B cell (primary cell): ENCODE measurements around the gene PARD3. TPM values are rescaled to one million over a fixed set of nuclear protein-coding genes. Genes with fewer than 3 reads are reported as not detected.

Source experiments
- ATAC-seq: fragments of 200-7000 bp; cut with Tn5 transposase; one replicate; pipeline ENCODE4 v1.10.0; 2021; ENCODE audit warnings: low read depth, mild to moderate bottlenecking, moderate number of reproducible peaks, moderate library complexity
- CTCF ChIA-PET: fragments of 350-600 bp; sonication (Branson Sonifier 250); formaldehyde crosslinking; loops from one replicate; lab custom pipeline; 2021; ENCODE audit warnings: antibody characterized with exemption, inconsistent platforms; lab: Charles Lee
- POLR2A ChIA-PET: fragments of 350-600 bp; sonication (Branson Sonifier 250); formaldehyde crosslinking; loops from one replicate; lab custom pipeline; 2021; ENCODE audit warnings: antibody characterized with exemption; lab: Charles Lee
- DNase-seq: peaks from one replicate; pipeline ENCODE4 v3.0.0; 2013
- H2AFZ ChIP-seq: 2 replicates; pipeline ENCODE4 v1.6.1; 2012; ENCODE audit warnings: mild to moderate bottlenecking, low read depth, low read length; ENCODE audit not compliant: insufficient read depth, poor library complexity, severe bottlenecking
- H3K27ac ChIP-seq, 2 donors: 1 replicate in 1 of 2; 2 replicates in 1 of 2; pipeline ENCODE4 v1.5.1; 2012 to 2013; ENCODE audit warnings: low read length in 2 of 2, mild to moderate bottlenecking in 2 of 2, moderate library complexity in 1 of 2
- H3K27me3 ChIP-seq, 4 experiments: fragments of 200-600 bp in 1 of 4; sonication (generic) in 1 of 4; replicated peaks in 1 of 4; 1 replicate in 2 of 4; 2 replicates in 2 of 4; pipeline versions ENCODE4 v1.6.1 to v1.7.0; 2013 to 2016; ENCODE audit warnings: low read length in 3 of 4, mild to moderate bottlenecking in 2 of 4, mixed read lengths in 1 of 4, moderate library complexity in 1 of 4; ENCODE audit not compliant: insufficient read depth in 4 of 4, control insufficient read depth in 3 of 4; ENCODE audit errors: control extremely low read depth in 1 of 4
- H3K36me3 ChIP-seq, 2 experiments: replicated peaks in 1 of 2; 1 replicate in 1 of 2; 2 replicates in 1 of 2; pipeline versions ENCODE4 v1.6.1 to v1.7.1; 2013; ENCODE audit warnings: low read length in 1 of 2; ENCODE audit not compliant: insufficient read depth in 2 of 2, control insufficient read depth in 1 of 2; ENCODE audit errors: control extremely low read depth in 1 of 2, extremely low read depth in 1 of 2
- H3K4me1 ChIP-seq, 2 donors: fragments of 200-600 bp in 1 of 2; sonication (generic) in 1 of 2; 1 replicate in 1 of 2; 2 replicates in 1 of 2; pipeline versions ENCODE4 v1.5.1 to v1.6.1; 2013 to 2017; ENCODE audit warnings: low read length in 2 of 2; ENCODE audit not compliant: control insufficient read depth in 2 of 2, insufficient read depth in 2 of 2
- H3K4me2 ChIP-seq: replicated peaks from 2 replicates; pipeline ENCODE3; 2012; ENCODE audit warnings: mild to moderate bottlenecking, low read depth, low read length; ENCODE audit not compliant: poor library complexity, severe bottlenecking
- H3K4me3 ChIP-seq, 5 experiments: fragments of 200-600 bp in 1 of 5; sonication (generic) in 1 of 5; 1 replicate in 3 of 5; 2 replicates in 2 of 5; pipeline versions ENCODE4 v1.5.1 to v1.7.0; 2011 to 2016; ENCODE audit warnings: low read length in 4 of 5, mild to moderate bottlenecking in 4 of 5, low read depth in 2 of 5, control low read depth in 1 of 5, moderate library complexity in 1 of 5; ENCODE audit not compliant: insufficient read depth in 1 of 5; ENCODE audit errors: control extremely low read depth in 1 of 5, extremely low read depth in 1 of 5
- H3K79me2 ChIP-seq: fragments of 200-600 bp; sonication (generic); one replicate; pipeline ENCODE4 v1.6.0; 2016; ENCODE audit warnings: low read length; ENCODE audit not compliant: control insufficient read depth, insufficient read depth
- H3K9ac ChIP-seq: fragments of 200-600 bp; sonication (generic); 2 replicates; pipeline ENCODE4 v1.6.1; 2017; ENCODE audit warnings: mild to moderate bottlenecking, low read length, moderate library complexity
- H3K9me3 ChIP-seq, 3 donors: one replicate each; pipeline versions ENCODE4 v1.6.1 to v1.7.1; 2013; ENCODE audit warnings: low read length in 2 of 3; ENCODE audit not compliant: control insufficient read depth in 2 of 3, insufficient read depth in 1 of 3; ENCODE audit errors: control extremely low read depth in 1 of 3
- H4K20me1 ChIP-seq: 2 replicates; pipeline ENCODE4 v1.6.0; 2012; ENCODE audit warnings: mild to moderate bottlenecking, low read length; ENCODE audit not compliant: insufficient read depth, control insufficient read depth, poor library complexity, severe bottlenecking
- H3K27ac Mint-ChIP-seq: one replicate; pipeline ENCODE4 v1.8.0; 2021; ENCODE audit warnings: mixed read lengths
- H3K27me3 Mint-ChIP-seq: one replicate; pipeline ENCODE4 v1.8.0; 2021; ENCODE audit warnings: mixed read lengths
- H3K4me1 Mint-ChIP-seq: one replicate; pipeline ENCODE4 v1.8.0; 2021; ENCODE audit warnings: mixed read lengths
- H3K4me3 Mint-ChIP-seq: one replicate; pipeline ENCODE4 v1.8.0; 2021; ENCODE audit warnings: mixed read lengths
- H3K9me3 Mint-ChIP-seq: one replicate; pipeline ENCODE4 v1.8.0; 2022; ENCODE audit warnings: mixed read lengths; ENCODE audit not compliant: insufficient read depth
- CTCF ChIP-seq: fragments of 200-600 bp; IDR thresholded peaks from one replicate; pipeline ENCODE4 v1.8.0; 2022; ENCODE audit warnings: antibody characterized with exemption, mild to moderate bottlenecking
- EZH2 ChIP-seq: IDR thresholded peaks from 2 replicates; pipeline ENCODE4 v1.6.1; 2012; ENCODE audit warnings: borderline replicate concordance, low read depth, mild to moderate bottlenecking, moderate library complexity, low read length; ENCODE audit not compliant: insufficient read depth, poor library complexity, severe bottlenecking
- WGBS: methylation state at CpG from one replicate; pipeline ENCODE4 v1.1.5; 2013; ENCODE audit warnings: missing lambda C conversion rate; ENCODE audit not compliant: insufficient coverage; 5-methylcytosine and 5-hydroxymethylcytosine counted together
- intact Hi-C: fragments of 100-400 bp; cut with micrococcal nuclease; formaldehyde crosslinking; loops from one replicate; pipeline ENCODE4 v1.10.0; 2022
- polyA plus RNA-seq: library from polyadenylated mRNA; depleted of rRNA; stranded (reverse); fragments of >200 nt; gene quantifications from 2 replicates; pipeline ENCODE4 v1.2.3, GENCODE V29; 2012
- total RNA-seq, 2 donors: library from RNA; stranded (reverse); fragments of 120-200 nt in 1 of 2; gene quantifications; 1 replicate in 1 of 2; 2 replicates in 1 of 2; pipeline versions ENCODE4 v1.2.3 to v1.2.4, GENCODE V29; 2013 to 2022

Gene PARD3
- total and polyA plus RNA-seq, 2 donors (not counting 1 experiment from before 2014, with no cell fraction given): not detected

DNA sequence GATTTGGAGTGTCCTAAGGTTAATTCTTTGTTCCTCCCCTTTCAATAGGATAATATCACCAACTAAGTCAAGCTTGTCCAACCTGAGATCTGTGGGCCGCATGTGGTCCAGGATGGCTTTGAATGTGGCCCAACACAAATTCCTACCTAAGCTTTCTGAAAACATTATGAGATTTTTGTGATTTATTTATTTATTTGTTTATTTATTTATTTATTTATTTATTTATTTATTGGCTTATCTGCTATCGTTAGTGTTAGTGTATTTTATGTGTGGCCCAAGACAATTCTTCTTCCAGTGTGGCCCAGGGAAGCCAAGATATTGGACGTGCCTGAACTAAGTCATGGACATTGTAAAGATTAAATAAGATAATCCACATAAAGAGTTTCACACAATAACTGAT is 446.0 kb downstream of the PARD3 start:
- ChIA-PET CTCF (no interaction called here), POLR2A (no interaction called here)
- no peaks in the 10 kb centered on the region for H3K4me1 ChIP-seq
- no peak for TF ChIP-seq CTCF
- no peak for TF ChIP-seq EZH2
- no peak overlapping the region for H3K4me3 ChIP-seq
- no peaks in the 10 kb centered on the region for H4K20me1 ChIP-seq
- no CpG with 5 or more reads among the region's 3 CpGs for WGBS
- no peak overlapping the region for H3K9ac ChIP-seq
- DNase-seq (no peak), ATAC-seq (no peak)
- no peak overlapping the region for H3K27ac ChIP-seq
- intact Hi-C loops: no loop called here
- Mint-ChIP-seq H3K4me3 (no peak overlapping the region), H3K4me1 (no peaks in the 10 kb centered on the region), H3K27me3 (no peaks in the 10 kb centered on the region), H3K9me3 (no peaks in the 10 kb centered on the region), H3K27ac (no peak overlapping the region)
- no peaks in the 10 kb centered on the region for H3K79me2 ChIP-seq
- H3K4me2 ChIP-seq: no peak overlapping the region
- H3K27me3 ChIP-seq: no peaks in the 10 kb centered on the region
- no peak overlapping the region for H2AFZ ChIP-seq
- no peaks in the 10 kb centered on the region for H3K9me3 ChIP-seq
- H3K36me3 ChIP-seq: no peaks in the 10 kb centered on the region

- H3K79me2 ChIP-seq: no peaks in the 10 kb centered on the region
- ChIA-PET POLR2A (no interaction called here), CTCF (no interaction called here)
- H2AFZ ChIP-seq: no peak overlapping the region
- no peak overlapping the region for H3K27ac Mint-ChIP-seq
- intact Hi-C loops: no loop called here
- H3K9me3 ChIP-seq: no peaks in the 10 kb centered on the region
- no peak overlapping the region for H3K4me3 ChIP-seq
- H3K36me3 ChIP-seq: no peaks in the 10 kb centered on the region
- H3K9ac ChIP-seq: no peak overlapping the region
- no peaks in the 10 kb centered on the region for H4K20me1 ChIP-seq
- ATAC-seq (no peak), DNase-seq (no peak)
- 80% methylated on average over 1 of the region's 5 CpGs for WGBS
- H3K4me2 ChIP-seq: no peak overlapping the region
- TF ChIP-seq CTCF (no peak), EZH2 (no peak)
- no peak overlapping the region for H3K4me3 Mint-ChIP-seq
- H3K27me3 ChIP-seq: no peaks in the 10 kb centered on the region
- no peaks in the 10 kb centered on the region for H3K4me1 Mint-ChIP-seq
- H3K4me1 ChIP-seq: no peaks in the 10 kb centered on the region
- no peak overlapping the region for H3K27ac ChIP-seq
- no peaks in the 10 kb centered on the region for H3K27me3 Mint-ChIP-seq
- peaks cover 2% of the 10 kb centered on the region for H3K9me3 Mint-ChIP-seq
These were observed 450.7 kb downstream of the PARD3 start for GRCh38 chr10:34364253-34365037.
